ENCODE data around the gene LRP3.

Gene LRP3

DNA sequence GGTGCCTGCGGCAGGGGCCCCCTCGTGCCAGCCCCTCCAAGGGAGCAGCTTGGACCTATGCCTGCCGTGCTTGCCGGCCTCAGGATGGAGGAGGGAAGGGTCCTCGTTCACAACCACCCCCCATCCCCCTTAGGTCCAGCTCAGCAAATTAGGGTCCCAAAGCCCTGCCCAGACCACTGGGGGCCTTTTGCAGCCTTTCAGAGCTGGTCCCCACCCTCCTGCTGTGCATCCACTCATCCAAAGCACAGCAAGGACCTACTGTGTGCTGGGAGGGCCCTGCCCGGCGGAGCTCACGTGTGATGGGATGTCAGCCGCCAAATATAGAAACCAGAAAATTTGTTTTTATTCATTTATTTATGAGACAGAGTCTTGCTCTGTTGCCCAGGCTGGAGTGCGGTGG lies 48.0 kb downstream of the LRP3 start:
- TF ChIP-seq ZBTB7A (IDR thresholded peaks at IDR 0.05; ENCODE audit: low read depth) (no peak), TCF12 (IDR thresholded peaks at IDR 0.05; ENCODE audit: low read depth) (no peak), NFIC (IDR thresholded peaks at IDR 0.05) (no peak)

DNA sequence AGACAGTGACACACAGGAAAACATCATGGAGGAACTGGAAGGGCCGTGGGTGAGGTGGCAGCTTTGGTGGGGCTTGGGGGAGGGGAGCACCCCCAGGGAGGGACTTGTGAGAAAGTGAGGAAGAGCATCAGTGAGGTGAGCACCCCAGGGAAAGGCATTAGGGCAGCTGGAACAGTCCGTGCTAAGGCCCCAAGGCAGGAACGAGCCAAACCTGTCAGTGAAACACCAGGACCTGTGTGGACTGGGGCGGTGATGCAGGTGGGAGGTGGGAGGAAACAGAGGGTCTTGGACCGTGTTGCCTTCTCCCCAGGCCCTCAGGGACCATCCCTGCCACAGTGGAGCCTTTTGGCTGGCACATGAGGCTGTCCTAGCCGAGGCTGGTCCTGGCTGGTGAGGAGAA lies 48.8 kb downstream of the LRP3 start:
- no peak for TF ChIP-seq NFIC (IDR thresholded peaks at IDR 0.05)
- TF ChIP-seq YY1 (IDR thresholded peaks at IDR 0.05; ENCODE audit: low read depth): no peak
- no peak for TF ChIP-seq CEBPB (IDR thresholded peaks at IDR 0.05)
- TF ChIP-seq, protein P1, sequence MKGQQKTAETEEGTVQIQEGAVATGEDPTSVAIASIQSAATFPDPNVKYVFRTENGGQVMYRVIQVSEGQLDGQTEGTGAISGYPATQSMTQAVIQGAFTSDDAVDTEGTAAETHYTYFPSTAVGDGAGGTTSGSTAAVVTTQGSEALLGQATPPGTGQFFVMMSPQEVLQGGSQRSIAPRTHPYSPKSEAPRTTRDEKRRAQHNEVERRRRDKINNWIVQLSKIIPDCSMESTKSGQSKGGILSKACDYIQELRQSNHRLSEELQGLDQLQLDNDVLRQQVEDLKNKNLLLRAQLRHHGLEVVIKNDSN (IDR thresholded peaks at IDR 0.05): no peak
- no peak for TF ChIP-seq ZBTB7A (IDR thresholded peaks at IDR 0.05; ENCODE audit: low read depth)
- TF ChIP-seq TAF1 (IDR thresholded peaks at IDR 0.05; ENCODE audit: low read depth): no peak
- TF ChIP-seq TEAD4 (IDR thresholded peaks at IDR 0.05): no peak
- TF ChIP-seq, protein P2, sequence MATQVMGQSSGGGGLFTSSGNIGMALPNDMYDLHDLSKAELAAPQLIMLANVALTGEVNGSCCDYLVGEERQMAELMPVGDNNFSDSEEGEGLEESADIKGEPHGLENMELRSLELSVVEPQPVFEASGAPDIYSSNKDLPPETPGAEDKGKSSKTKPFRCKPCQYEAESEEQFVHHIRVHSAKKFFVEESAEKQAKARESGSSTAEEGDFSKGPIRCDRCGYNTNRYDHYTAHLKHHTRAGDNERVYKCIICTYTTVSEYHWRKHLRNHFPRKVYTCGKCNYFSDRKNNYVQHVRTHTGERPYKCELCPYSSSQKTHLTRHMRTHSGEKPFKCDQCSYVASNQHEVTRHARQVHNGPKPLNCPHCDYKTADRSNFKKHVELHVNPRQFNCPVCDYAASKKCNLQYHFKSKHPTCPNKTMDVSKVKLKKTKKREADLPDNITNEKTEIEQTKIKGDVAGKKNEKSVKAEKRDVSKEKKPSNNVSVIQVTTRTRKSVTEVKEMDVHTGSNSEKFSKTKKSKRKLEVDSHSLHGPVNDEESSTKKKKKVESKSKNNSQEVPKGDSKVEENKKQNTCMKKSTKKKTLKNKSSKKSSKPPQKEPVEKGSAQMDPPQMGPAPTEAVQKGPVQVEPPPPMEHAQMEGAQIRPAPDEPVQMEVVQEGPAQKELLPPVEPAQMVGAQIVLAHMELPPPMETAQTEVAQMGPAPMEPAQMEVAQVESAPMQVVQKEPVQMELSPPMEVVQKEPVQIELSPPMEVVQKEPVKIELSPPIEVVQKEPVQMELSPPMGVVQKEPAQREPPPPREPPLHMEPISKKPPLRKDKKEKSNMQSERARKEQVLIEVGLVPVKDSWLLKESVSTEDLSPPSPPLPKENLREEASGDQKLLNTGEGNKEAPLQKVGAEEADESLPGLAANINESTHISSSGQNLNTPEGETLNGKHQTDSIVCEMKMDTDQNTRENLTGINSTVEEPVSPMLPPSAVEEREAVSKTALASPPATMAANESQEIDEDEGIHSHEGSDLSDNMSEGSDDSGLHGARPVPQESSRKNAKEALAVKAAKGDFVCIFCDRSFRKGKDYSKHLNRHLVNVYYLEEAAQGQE (IDR thresholded peaks at IDR 0.05; ENCODE audit: low read depth): no peak
- no peak for TF ChIP-seq RAD21 (IDR thresholded peaks at IDR 0.05; ENCODE audit: low read depth)
- TF ChIP-seq, protein P3, sequence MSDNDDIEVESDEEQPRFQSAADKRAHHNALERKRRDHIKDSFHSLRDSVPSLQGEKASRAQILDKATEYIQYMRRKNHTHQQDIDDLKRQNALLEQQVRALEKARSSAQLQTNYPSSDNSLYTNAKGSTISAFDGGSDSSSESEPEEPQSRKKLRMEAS (IDR thresholded peaks at IDR 0.05): no peak
- TF ChIP-seq CREB1 (IDR thresholded peaks at IDR 0.05; ENCODE audit: low read depth): no peak
- no peak for TF ChIP-seq EGR1 (IDR thresholded peaks at IDR 0.05)
- no peak for TF ChIP-seq TCF12 (IDR thresholded peaks at IDR 0.05; ENCODE audit: low read depth)
- no peak for TF ChIP-seq FOXM1 (IDR thresholded peaks at IDR 0.05; ENCODE audit: borderline replicate concordance, low read depth)
- no peak for TF ChIP-seq EP300 (IDR thresholded peaks at IDR 0.05; ENCODE audit: borderline replicate concordance)

DNA sequence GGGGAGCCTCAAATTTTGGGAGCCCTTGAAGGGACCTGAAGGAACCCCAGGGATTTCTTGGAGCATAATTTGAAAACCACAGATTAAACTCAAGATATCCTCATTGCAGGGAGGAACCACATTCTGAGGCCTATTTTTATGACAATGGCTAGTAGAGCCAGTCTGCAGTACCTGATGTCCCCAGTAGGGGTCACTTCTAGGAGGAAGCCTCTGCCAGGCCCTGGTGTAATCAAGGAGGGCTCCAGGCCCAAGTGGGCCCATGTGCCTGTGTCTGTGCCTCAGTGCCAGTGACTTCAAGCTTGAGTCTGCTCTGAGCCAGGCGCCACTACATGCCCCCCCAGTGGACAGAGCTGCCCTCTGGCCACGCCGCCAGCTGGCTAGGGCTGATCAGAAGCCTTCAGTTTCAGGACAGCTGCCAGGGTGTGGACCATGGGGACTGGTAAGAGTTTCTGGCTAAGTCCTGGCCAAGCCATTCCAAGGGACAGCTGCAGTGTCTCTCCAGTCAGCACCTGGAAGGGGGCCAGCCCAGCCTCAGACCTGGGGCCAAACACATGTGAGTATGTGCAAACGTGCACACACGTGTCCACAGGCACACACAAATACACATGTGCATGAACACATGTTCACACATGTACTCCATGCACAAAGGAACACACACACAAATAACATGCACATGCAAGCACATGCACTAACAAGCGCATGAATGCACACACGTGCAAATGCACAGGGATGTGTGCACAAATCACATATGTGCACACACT lies 52.0 kb downstream of the LRP3 start:
- TF ChIP-seq, protein P1 (IDR thresholded peaks at IDR 0.05): no peak
- no peak for TF ChIP-seq CEBPB (IDR thresholded peaks at IDR 0.05)
- TF ChIP-seq EGR1 (IDR thresholded peaks at IDR 0.05): no peak
- no peak for TF ChIP-seq TCF12 (IDR thresholded peaks at IDR 0.05; ENCODE audit: low read depth)
- no peak for TF ChIP-seq FOXM1 (IDR thresholded peaks at IDR 0.05; ENCODE audit: borderline replicate concordance, low read depth)
- no peak for TF ChIP-seq TAF1 (IDR thresholded peaks at IDR 0.05; ENCODE audit: low read depth)
- TF ChIP-seq TEAD4 (IDR thresholded peaks at IDR 0.05): no peak
- TF ChIP-seq YY1 (IDR thresholded peaks at IDR 0.05; ENCODE audit: low read depth): no peak

DNA sequence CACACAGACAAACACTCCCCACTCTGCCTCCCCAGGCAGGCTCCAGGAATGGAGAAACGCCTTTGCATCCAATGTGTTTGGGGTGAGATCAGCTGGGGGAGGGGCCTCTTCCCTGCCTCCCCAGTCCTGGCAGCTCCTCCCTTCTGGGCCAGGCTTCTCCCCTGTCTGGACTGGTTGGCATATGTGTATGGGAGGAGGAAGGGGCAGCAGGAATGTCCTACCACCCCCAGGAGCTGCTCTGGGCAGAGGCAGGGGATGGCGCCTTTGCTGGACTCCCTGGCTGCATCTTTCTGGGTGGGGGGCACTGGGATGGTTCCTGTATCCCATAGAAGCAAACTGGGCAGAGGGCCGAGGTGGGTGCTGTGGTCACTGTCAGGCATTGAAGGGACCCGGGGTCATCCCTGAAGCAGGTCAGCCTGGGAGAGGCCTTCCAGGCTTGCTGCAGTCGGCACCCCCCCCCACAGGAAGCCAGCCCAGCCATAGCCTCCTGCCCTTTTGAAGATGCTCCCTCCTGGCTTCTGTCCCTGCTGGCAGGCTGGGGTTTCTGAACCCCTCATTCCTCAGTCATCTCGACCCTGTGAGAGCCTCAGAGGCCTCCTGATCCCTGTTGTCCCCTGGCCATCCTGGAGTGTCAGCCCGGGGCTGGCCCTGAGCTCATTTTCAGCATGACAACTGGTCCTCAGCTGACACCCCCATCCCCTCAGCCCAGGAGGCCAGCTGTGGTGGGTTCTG lies 52.7 kb downstream of the LRP3 start:
- TF ChIP-seq CREB1 (IDR thresholded peaks at IDR 0.05; ENCODE audit: low read depth) (no peak), ZBTB7A (IDR thresholded peaks at IDR 0.05; ENCODE audit: low read depth) (no peak), TEAD4 (IDR thresholded peaks at IDR 0.05) (no peak), TCF12 (IDR thresholded peaks at IDR 0.05; ENCODE audit: low read depth) (no peak), RAD21 (IDR thresholded peaks at IDR 0.05; ENCODE audit: low read depth) (no peak), FOXM1 (IDR thresholded peaks at IDR 0.05; ENCODE audit: borderline replicate concordance, low read depth) (no peak), CEBPB (IDR thresholded peaks at IDR 0.05) (no peak), EGR1 (IDR thresholded peaks at IDR 0.05) (no peak), TAF1 (IDR thresholded peaks at IDR 0.05; ENCODE audit: low read depth) (no peak), YY1 (IDR thresholded peaks at IDR 0.05; ENCODE audit: low read depth) (no peak), NFIC (IDR thresholded peaks at IDR 0.05) (no peak), EP300 (IDR thresholded peaks at IDR 0.05; ENCODE audit: borderline replicate concordance) (no peak)
- TF ChIP-seq, protein P2 (IDR thresholded peaks at IDR 0.05; ENCODE audit: low read depth): no peak
- TF ChIP-seq, protein P3 (IDR thresholded peaks at IDR 0.05): no peak
- TF ChIP-seq, protein P1 (IDR thresholded peaks at IDR 0.05): no peak

DNA sequence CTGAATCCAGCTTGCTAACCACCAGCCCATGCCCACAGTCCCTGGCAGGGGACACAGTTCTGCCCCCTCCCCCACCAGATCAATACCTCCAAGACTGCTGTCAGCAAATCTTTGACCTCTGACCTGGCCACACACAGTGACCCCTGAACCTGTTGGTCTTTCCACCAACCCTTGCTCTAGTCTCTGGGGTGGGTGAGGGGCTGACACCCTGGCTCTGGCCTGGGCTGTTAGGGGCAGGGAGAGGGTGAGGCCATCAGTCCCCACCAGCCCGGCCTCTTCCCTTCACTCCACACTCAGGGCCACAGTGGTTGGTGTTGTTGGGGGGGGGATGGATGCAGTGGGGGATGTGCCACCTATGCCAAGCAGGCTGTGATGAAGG lies 53.3 kb downstream of the LRP3 start:
- no peak for TF ChIP-seq CEBPB (IDR thresholded peaks at IDR 0.05)
- no peak for TF ChIP-seq TAF1 (IDR thresholded peaks at IDR 0.05; ENCODE audit: low read depth)
- TF ChIP-seq, protein P2 (IDR thresholded peaks at IDR 0.05; ENCODE audit: low read depth): no peak
- no peak for TF ChIP-seq EGR1 (IDR thresholded peaks at IDR 0.05)
- TF ChIP-seq FOXM1 (IDR thresholded peaks at IDR 0.05; ENCODE audit: borderline replicate concordance, low read depth): no peak
- TF ChIP-seq YY1 (IDR thresholded peaks at IDR 0.05; ENCODE audit: low read depth): no peak
- TF ChIP-seq CREB1 (IDR thresholded peaks at IDR 0.05; ENCODE audit: low read depth): no peak
- TF ChIP-seq NFIC (IDR thresholded peaks at IDR 0.05): no peak
- TF ChIP-seq ZBTB7A (IDR thresholded peaks at IDR 0.05; ENCODE audit: low read depth): no peak
- TF ChIP-seq, protein P3 (IDR thresholded peaks at IDR 0.05): no peak

Measured in Ishikawa (cell line).